Trophoblast cell (in vitro differentiated cells and primary cell): Measurements from ENCODE around the gene SIRPB1.

Experiments used
- DNase-seq, 2 donors: peaks; one replicate each; pipeline ENCODE4 v3.0.0-alpha.2; 2016
- H2AFZ ChIP-seq: 2 replicates; pipeline ENCODE4 v1.6.1; 2013; ENCODE audit warnings: low read length, moderate library complexity, mild to moderate bottlenecking; ENCODE audit not compliant: insufficient read depth, poor library complexity
- H2AK5ac ChIP-seq: 2 replicates; pipeline ENCODE4 v1.6.1; 2013; ENCODE audit warnings: mild to moderate bottlenecking, low read length
- H2BK120ac ChIP-seq: 2 replicates; pipeline ENCODE4 v1.6.1; 2013; ENCODE audit warnings: low read length, mild to moderate bottlenecking, moderate library complexity; ENCODE audit not compliant: insufficient read depth, poor library complexity
- H2BK12ac ChIP-seq: 2 replicates; pipeline ENCODE4 v1.6.1; 2013; ENCODE audit warnings: mild to moderate bottlenecking, low read length, moderate library complexity
- H2BK5ac ChIP-seq: 2 replicates; pipeline ENCODE4 v1.6.1; 2013; ENCODE audit warnings: low read length, low read depth, moderate library complexity, mild to moderate bottlenecking; ENCODE audit not compliant: poor library complexity
- H3K14ac ChIP-seq: 2 replicates; pipeline ENCODE4 v1.6.1; 2013; ENCODE audit warnings: mild to moderate bottlenecking, low read length
- H3K18ac ChIP-seq: 2 replicates; pipeline ENCODE4 v1.6.1; 2013; ENCODE audit warnings: mild to moderate bottlenecking, low read length
- H3K23ac ChIP-seq: 2 replicates; pipeline ENCODE4 v1.6.1; 2013; ENCODE audit warnings: low read length
- H3K27ac ChIP-seq: 2 replicates; pipeline ENCODE4 v1.5.1; 2013; ENCODE audit warnings: low read depth, mild to moderate bottlenecking, inconsistent platforms, low read length, moderate library complexity
- H3K27me3 ChIP-seq: 2 replicates; pipeline ENCODE4 v1.6.1; 2013; ENCODE audit warnings: inconsistent platforms, mild to moderate bottlenecking, low read length, moderate library complexity; ENCODE audit not compliant: insufficient read depth
- H3K36me3 ChIP-seq, 2 experiments: 1 replicate in 1 of 2; 2 replicates in 1 of 2; pipeline ENCODE4 v1.6.1; 2013; ENCODE audit warnings: low read length in 2 of 2, mild to moderate bottlenecking in 2 of 2, moderate library complexity in 1 of 2; ENCODE audit not compliant: insufficient read depth in 2 of 2, control insufficient read depth in 1 of 2
- H3K4ac ChIP-seq: 2 replicates; pipeline ENCODE4 v1.6.1; 2013; ENCODE audit warnings: low read depth, mild to moderate bottlenecking, low read length, moderate library complexity
- H3K4me1 ChIP-seq, 2 experiments: 1 replicate in 1 of 2; 2 replicates in 1 of 2; pipeline ENCODE4 v1.6.1; 2013; ENCODE audit warnings: low read length in 2 of 2, mild to moderate bottlenecking in 2 of 2, moderate library complexity in 1 of 2; ENCODE audit not compliant: insufficient read depth in 2 of 2, control insufficient read depth in 1 of 2
- H3K4me2 ChIP-seq: 2 replicates; pipeline ENCODE4 v1.6.1; 2013; ENCODE audit warnings: inconsistent platforms, mild to moderate bottlenecking, low read length, moderate library complexity
- H3K4me3 ChIP-seq: 2 replicates; pipeline ENCODE4 v1.5.1; 2013; ENCODE audit warnings: mild to moderate bottlenecking, low read depth, low read length, inconsistent platforms
- H3K79me1 ChIP-seq: one replicate; pipeline ENCODE4 v1.6.1; 2013; ENCODE audit warnings: low read length
- H3K79me2 ChIP-seq: 2 replicates; pipeline ENCODE4 v1.6.1; 2013; ENCODE audit warnings: low read length, mild to moderate bottlenecking; ENCODE audit not compliant: control insufficient read depth, insufficient read depth, poor library complexity
- H3K9ac ChIP-seq: 2 replicates; pipeline ENCODE4 v1.6.1; 2013; ENCODE audit warnings: mild to moderate bottlenecking, low read length
- H3K9me3 ChIP-seq: 2 replicates; pipeline ENCODE4 v1.6.1; 2013; ENCODE audit warnings: low read depth, mild to moderate bottlenecking, control low read depth, inconsistent platforms, low read length; ENCODE audit not compliant: insufficient read depth
- H4K12ac ChIP-seq: 2 replicates; pipeline ENCODE4 v1.6.1; 2013; ENCODE audit warnings: low read depth, mild to moderate bottlenecking, low read length, moderate library complexity
- H4K8ac ChIP-seq: 2 replicates; pipeline ENCODE4 v1.6.1; 2013; ENCODE audit warnings: low read depth, mild to moderate bottlenecking, low read length, moderate library complexity
- H4K91ac ChIP-seq: one replicate; pipeline ENCODE4 v1.6.1; 2013; ENCODE audit warnings: low read depth, mild to moderate bottlenecking, low read length, moderate library complexity
- WGBS: extraction: QIAGEN DNeasy Blood & Tissue Kit; methylation state at CpG from one replicate; pipeline ENCODE4 v1.1.7; 2013; ENCODE audit warnings: missing lambda C conversion rate; ENCODE audit not compliant: insufficient read length, insufficient coverage; ENCODE audit errors: extremely low coverage; 5-methylcytosine and 5-hydroxymethylcytosine counted together

Gene SIRPB1

GRCh38 chr20:1637226-1637625 is 17.4 kb upstream of the SIRPB1 start:
- H2AFZ ChIP-seq = no peak overlapping the region
- no peak overlapping the region for H2BK120ac ChIP-seq
- H3K4ac ChIP-seq = no peak overlapping the region
- no peaks in the 10 kb centered on the region for H3K79me2 ChIP-seq
- H3K9ac ChIP-seq = no peak overlapping the region
- no peak overlapping the region for H4K8ac ChIP-seq
- H3K4me2 ChIP-seq = no peak overlapping the region
- H3K14ac ChIP-seq = no peak overlapping the region
- no peak for DNase-seq
- no peaks in the 10 kb centered on the region for H3K79me1 ChIP-seq
- H2BK12ac ChIP-seq = no peak overlapping the region
- no peak overlapping the region for H4K12ac ChIP-seq
- H3K23ac ChIP-seq = no peak overlapping the region
- no peaks in the 10 kb centered on the region for H3K27me3 ChIP-seq
- H3K9me3 ChIP-seq = no peaks in the 10 kb centered on the region
- H2AK5ac ChIP-seq = no peak overlapping the region
- no peak overlapping the region for H3K27ac ChIP-seq
- no peaks in the 10 kb centered on the region for H3K36me3 ChIP-seq
- H3K4me3 ChIP-seq = no peak overlapping the region
- no peak overlapping the region for H2BK5ac ChIP-seq
- no peak overlapping the region for H4K91ac ChIP-seq
- WGBS = no CpG with 5 or more reads among the region's 2 CpGs
- no peak overlapping the region for H3K18ac ChIP-seq
- no peaks in the 10 kb centered on the region for H3K4me1 ChIP-seq

- Histone ChIP-seq H2AK5ac (no peak overlapping the region), H3K9ac (no peak overlapping the region), H3K4me3 (no peak overlapping the region), H2BK12ac (no peak overlapping the region), H2BK5ac (no peak overlapping the region), H2AFZ (no peak overlapping the region), H3K14ac (no peak overlapping the region), H3K4me2 (no peak overlapping the region), H3K36me3 (no peaks in the 10 kb centered on the region), H3K79me1 (no peaks in the 10 kb centered on the region), H4K12ac (no peak overlapping the region), H4K8ac (no peak overlapping the region), H3K9me3 (no peaks in the 10 kb centered on the region), H3K27ac (no peak overlapping the region), H3K23ac (no peak overlapping the region), H3K18ac (no peak overlapping the region), H3K4ac (no peak overlapping the region), H2BK120ac (no peak overlapping the region), H3K27me3 (no peaks in the 10 kb centered on the region), H3K4me1 (no peaks in the 10 kb centered on the region), H4K91ac (no peak overlapping the region), H3K79me2 (no peaks in the 10 kb centered on the region)
- no CpG with 5 or more reads among the region's 2 CpGs for WGBS
- DNase-seq = no peak
Observed at GRCh38 chr20:1636621-1637020, 16.8 kb upstream of the SIRPB1 start.

- Histone ChIP-seq H3K4ac (no peak overlapping the region), H3K36me3 (no peaks in the 10 kb centered on the region), H2BK12ac (no peak overlapping the region), H3K9me3 (no peaks in the 10 kb centered on the region), H2AK5ac (no peak overlapping the region), H2BK5ac (no peak overlapping the region), H3K23ac (no peak overlapping the region), H3K18ac (no peak overlapping the region), H4K91ac (no peak overlapping the region), H2AFZ (no peak overlapping the region), H3K79me1 (no peaks in the 10 kb centered on the region), H3K27me3 (no peaks in the 10 kb centered on the region), H3K4me2 (no peak overlapping the region), H3K14ac (no peak overlapping the region), H4K12ac (no peak overlapping the region), H3K27ac (no peak overlapping the region), H3K4me3 (no peak overlapping the region), H3K4me1 (no peaks in the 10 kb centered on the region), H4K8ac (no peak overlapping the region), H3K79me2 (no peaks in the 10 kb centered on the region), H3K9ac (no peak overlapping the region), H2BK120ac (no peak overlapping the region)
- no peak for DNase-seq
- WGBS = no CpG with 5 or more reads among the region's 10 CpGs
Observed at GRCh38 chr20:1635291-1635979, 15.6 kb upstream of the SIRPB1 start.

GRCh38 chr20:1633535-1633934 is 13.7 kb upstream of the SIRPB1 start:
- Histone ChIP-seq H3K36me3 (no peaks in the 10 kb centered on the region), H2BK12ac (no peak overlapping the region), H2BK120ac (no peak overlapping the region), H3K9me3 (no peaks in the 10 kb centered on the region), H3K4me2 (no peak overlapping the region), H3K4ac (no peak overlapping the region), H2AK5ac (no peak overlapping the region), H4K12ac (no peak overlapping the region), H3K18ac (no peak overlapping the region), H2BK5ac (no peak overlapping the region), H4K8ac (no peak overlapping the region), H3K79me2 (no peaks in the 10 kb centered on the region), H4K91ac (no peak overlapping the region), H3K79me1 (no peaks in the 10 kb centered on the region), H3K4me1 (no peaks in the 10 kb centered on the region), H2AFZ (no peak overlapping the region), H3K23ac (no peak overlapping the region), H3K4me3 (no peak overlapping the region), H3K9ac (no peak overlapping the region), H3K27me3 (no peaks in the 10 kb centered on the region), H3K27ac (no peak overlapping the region), H3K14ac (no peak overlapping the region)
- peak; percentile 67 to 81 for DNase-seq
- no CpG with 5 or more reads among the region's 4 CpGs for WGBS
